PC-3 (cell line): Measurements from ENCODE around the gene NDUFS7. TPM values are rescaled to one million over a fixed set of nuclear protein-coding genes. Genes with fewer than 3 reads are reported as not detected.

ENCODE experiments used
- ATAC-seq: fragments of 200-7000 bp; cut with Tn5 transposase; 2 replicates; pipeline ENCODE4 v1.9.1; 2020; ENCODE audit warnings: mild to moderate bottlenecking, moderate library complexity
- BruUV-seq: library from RNA; stranded (reverse); fragments of 400-500 nt; replicated peaks from 2 replicates; lab custom pipeline; 2021; lab: Mats Ljungman, UMichigan
- CTCF ChIA-PET: fragments of 300-600 bp; sonication (Branson Sonifier 250); formaldehyde crosslinking; loops from one replicate; lab custom pipeline; 2022; ENCODE audit warnings: antibody characterized with exemption; lab: Charles Lee
- POLR2A ChIA-PET: fragments of 300-600 bp; sonication (Branson Sonifier 250); formaldehyde crosslinking; loops from one replicate; lab custom pipeline; 2022; ENCODE audit warnings: antibody characterized with exemption; ENCODE audit not compliant: unreplicated experiment; lab: Charles Lee
- DNase-seq: peaks from one replicate; pipeline ENCODE4 v3.0.0-alpha.2; 2015
- H2AFZ ChIP-seq: fragments of 300-600 bp; sonication (generic); 2 replicates; pipeline ENCODE4 v1.6.0; 2016; ENCODE audit warnings: antibody characterized with exemption, low read length
- H3F3A ChIP-seq: fragments of 300-600 bp; sonication (generic); one replicate; pipeline ENCODE4 v1.6.0; 2017; ENCODE audit warnings: antibody characterized with exemption, low read length, control low read depth, mild to moderate bottlenecking; ENCODE audit not compliant: unreplicated experiment
- H3K27ac ChIP-seq: fragments of 300-600 bp; sonication (generic); 2 replicates; pipeline ENCODE4 v1.5.1; 2016; ENCODE audit warnings: mild to moderate bottlenecking, low read length
- H3K27me3 ChIP-seq: fragments of 300-600 bp; sonication (generic); 2 replicates; pipeline ENCODE4 v1.6.1; 2016; ENCODE audit warnings: low read length, mixed read lengths
- H3K36me3 ChIP-seq: fragments of 300-600 bp; sonication (generic); 2 replicates; pipeline ENCODE4 v1.6.1; 2016; ENCODE audit warnings: low read depth, mixed run types, low read length, mixed read lengths
- H3K4me1 ChIP-seq: fragments of 300-600 bp; sonication (generic); 2 replicates; pipeline ENCODE4 v1.5.1; 2016; ENCODE audit warnings: low read length; ENCODE audit not compliant: insufficient read depth
- H3K4me2 ChIP-seq: fragments of 300-600 bp; sonication (generic); 2 replicates; pipeline ENCODE4 v1.6.0; 2016; ENCODE audit warnings: low read length
- H3K4me3 ChIP-seq: fragments of 300-600 bp; sonication (generic); 2 replicates; pipeline ENCODE4 v1.5.1; 2016; ENCODE audit warnings: mild to moderate bottlenecking, low read length, mixed read lengths
- H3K79me2 ChIP-seq: fragments of 300-600 bp; sonication (generic); 2 replicates; pipeline ENCODE4 v1.6.1; 2017; ENCODE audit warnings: low read length, mixed read lengths
- H3K9ac ChIP-seq: fragments of 300-600 bp; sonication (generic); 2 replicates; pipeline ENCODE4 v1.6.0; 2016; ENCODE audit warnings: mild to moderate bottlenecking, low read length
- H3K9me2 ChIP-seq: fragments of 300-600 bp; sonication (generic); replicated peaks from 2 replicates; pipeline ENCODE4 v1.6.1; 2016; ENCODE audit warnings: mixed run types, low read length, mixed read lengths
- H3K9me3 ChIP-seq: fragments of 300-600 bp; sonication (generic); 2 replicates; pipeline ENCODE4 v1.6.1; 2016; ENCODE audit warnings: low read length, mixed read lengths
- H4K20me1 ChIP-seq: fragments of 300-600 bp; sonication (generic); 2 replicates; pipeline ENCODE4 v1.6.1; 2016; ENCODE audit warnings: low read length, mixed read lengths
- EZH2 ChIP-seq: fragments of 300-600 bp; sonication (generic); IDR thresholded peaks from one replicate; pipeline ENCODE4 v1.6.1; 2017; ENCODE audit warnings: antibody characterized with exemption, mild to moderate bottlenecking, low read length; ENCODE audit not compliant: unreplicated experiment
- EZH2phosphoT487 ChIP-seq: fragments of 300-600 bp; sonication (generic); IDR thresholded peaks from 2 replicates; pipeline ENCODE4 v1.6.1; 2018; ENCODE audit warnings: mild to moderate bottlenecking, antibody characterized with exemption, low read length, borderline replicate concordance
- intact Hi-C: fragments of 100-400 bp; cut with micrococcal nuclease; formaldehyde crosslinking; loops from 2 replicates; pipeline ENCODE4 v1.9.0; 2023
- total RNA-seq: library from RNA; depleted of rRNA; stranded (reverse); fragments of >200 nt; gene quantifications from 2 replicates; pipeline ENCODE4 v1.2.3, GENCODE V29; 2014
- TF ChIP-seq, protein P1 (sequence below): fragments of 300-600 bp; sonication (generic); conservative IDR thresholded peaks from 2 replicates; pipeline ENCODE4 v1.5.1; 2017; ENCODE audit warnings: antibody characterized with exemption, low read depth, mild to moderate bottlenecking, low read length

The NDUFS7 gene
- total RNA-seq, 1 experiment from 2014 or later, result 111 TPM

DNA sequence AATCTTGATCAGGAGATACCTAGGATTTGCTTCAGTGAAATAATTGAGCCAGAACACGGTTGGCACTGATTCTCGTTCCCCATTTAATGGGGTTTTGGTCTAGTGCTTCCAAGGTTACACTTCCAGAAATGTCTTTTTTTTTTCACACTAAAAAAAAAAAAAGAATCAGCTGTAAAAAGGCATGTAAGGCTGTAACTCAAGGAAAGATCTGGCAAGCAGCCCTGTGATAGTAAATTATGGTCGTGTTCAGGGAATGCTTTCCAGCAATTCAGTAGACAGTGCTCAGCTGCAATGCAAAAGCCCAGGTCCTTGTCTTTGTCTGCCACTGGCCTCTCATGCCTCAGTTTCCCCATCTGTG, 27.2 kb upstream of the NDUFS7 start:
- Histone ChIP-seq H3K9me2 (no peaks in the 10 kb centered on the region), H3K79me2 (peaks cover 6% of the 10 kb centered on the region; the same call in 1 of the 2 replicates), H4K20me1 (no peaks in the 10 kb centered on the region), H3K4me1 (peaks cover 6% of the 10 kb centered on the region), H2AFZ (peak overlapping the region; percentile 56; the same call in 1 of the 2 replicates), H3K36me3 (no peaks in the 10 kb centered on the region), H3K4me3 (peak overlapping the region; percentile 66; the same call in 1 of the 2 replicates), H3K27ac (no peak overlapping the region), H3K4me2 (peak overlapping the region; percentile 84), H3K27me3 (no peaks in the 10 kb centered on the region), H3K9ac (no peak overlapping the region), H3F3A (no peaks in the 10 kb centered on the region), H3K9me3 (no peaks in the 10 kb centered on the region)
- ATAC-seq, result no peak
- no peak for DNase-seq
- no TSS peak for BruUV-seq
- CTCF ChIA-PET, result no interaction called here
- TF ChIP-seq EZH2 (no peak), EZH2phosphoT487 (no peak)
- TF ChIP-seq, protein P1, sequence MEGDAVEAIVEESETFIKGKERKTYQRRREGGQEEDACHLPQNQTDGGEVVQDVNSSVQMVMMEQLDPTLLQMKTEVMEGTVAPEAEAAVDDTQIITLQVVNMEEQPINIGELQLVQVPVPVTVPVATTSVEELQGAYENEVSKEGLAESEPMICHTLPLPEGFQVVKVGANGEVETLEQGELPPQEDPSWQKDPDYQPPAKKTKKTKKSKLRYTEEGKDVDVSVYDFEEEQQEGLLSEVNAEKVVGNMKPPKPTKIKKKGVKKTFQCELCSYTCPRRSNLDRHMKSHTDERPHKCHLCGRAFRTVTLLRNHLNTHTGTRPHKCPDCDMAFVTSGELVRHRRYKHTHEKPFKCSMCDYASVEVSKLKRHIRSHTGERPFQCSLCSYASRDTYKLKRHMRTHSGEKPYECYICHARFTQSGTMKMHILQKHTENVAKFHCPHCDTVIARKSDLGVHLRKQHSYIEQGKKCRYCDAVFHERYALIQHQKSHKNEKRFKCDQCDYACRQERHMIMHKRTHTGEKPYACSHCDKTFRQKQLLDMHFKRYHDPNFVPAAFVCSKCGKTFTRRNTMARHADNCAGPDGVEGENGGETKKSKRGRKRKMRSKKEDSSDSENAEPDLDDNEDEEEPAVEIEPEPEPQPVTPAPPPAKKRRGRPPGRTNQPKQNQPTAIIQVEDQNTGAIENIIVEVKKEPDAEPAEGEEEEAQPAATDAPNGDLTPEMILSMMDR, result no peak
- intact Hi-C loops, result loop anchor here (10.0 kb wide), 1 partner anchor 82 kb away; the partner anchor contains the start of gene FAM174C
- POLR2A ChIA-PET, result no interaction called here

GRCh38 chr19:1357531-1358109, 26.1 kb upstream of the NDUFS7 start:
- H3K4me2 ChIP-seq, result no peak overlapping the region
- H2AFZ ChIP-seq, result no peak overlapping the region
- DNase-seq (no peak), ATAC-seq (no peak)
- H3K9me2 ChIP-seq, result no peaks in the 10 kb centered on the region
- H3K9me3 ChIP-seq, result no peaks in the 10 kb centered on the region
- POLR2A ChIA-PET, result no interaction called here
- no peak overlapping the region for H3K9ac ChIP-seq
- CTCF ChIA-PET, result no interaction called here
- H3K4me1 ChIP-seq, result peaks cover 11% of the 10 kb centered on the region
- no peak overlapping the region for H3K27ac ChIP-seq
- peaks cover 6% of the 10 kb centered on the region; the same call in 1 of the 2 replicates for H3K79me2 ChIP-seq
- BruUV-seq, result no TSS peak
- H3K4me3 ChIP-seq, result no peak overlapping the region
- intact Hi-C loops, result loop anchor here (10.0 kb wide), 1 partner anchor 83 kb away; the partner anchor contains the start of gene FAM174C
- H4K20me1 ChIP-seq, result no peaks in the 10 kb centered on the region
- no peak for TF ChIP-seq EZH2phosphoT487
- TF ChIP-seq, protein P1, result no peak
- H3K36me3 ChIP-seq, result no peaks in the 10 kb centered on the region
- H3K27me3 ChIP-seq, result no peaks in the 10 kb centered on the region
- H3F3A ChIP-seq, result no peaks in the 10 kb centered on the region

GRCh38 chr19:1360126-1360817, 23.4 kb upstream of the NDUFS7 start:
- Histone ChIP-seq H3K27ac (no peak overlapping the region), H3K4me3 (no peak overlapping the region), H3K4me1 (peaks cover 11% of the 10 kb centered on the region), H4K20me1 (no peaks in the 10 kb centered on the region), H3K27me3 (no peaks in the 10 kb centered on the region), H3F3A (no peaks in the 10 kb centered on the region), H3K9me2 (no peaks in the 10 kb centered on the region), H3K79me2 (peaks cover 4% of the 10 kb centered on the region; the same call in 1 of the 2 replicates), H3K36me3 (no peaks in the 10 kb centered on the region; the same call in 1 of the 2 replicates), H3K9ac (no peak overlapping the region), H2AFZ (no peak overlapping the region), H3K9me3 (no peaks in the 10 kb centered on the region), H3K4me2 (no peak overlapping the region)
- ATAC-seq (no peak), DNase-seq (no peak)
- intact Hi-C loops, result no loop called here
- CTCF ChIA-PET, result no interaction called here
- BruUV-seq, result no TSS peak
- POLR2A ChIA-PET, result no interaction called here
- TF ChIP-seq EZH2 (no peak), EZH2phosphoT487 (no peak)
- TF ChIP-seq, protein P1, result no peak
